ENCODE data around the gene SLC19A3. TPM values are rescaled to one million over a fixed set of nuclear protein-coding genes. Genes with fewer than 3 reads are reported as not detected.

Gene SLC19A3
- total RNA-seq, 1 donor from 2014 or later, result 4.5 TPM

DNA sequence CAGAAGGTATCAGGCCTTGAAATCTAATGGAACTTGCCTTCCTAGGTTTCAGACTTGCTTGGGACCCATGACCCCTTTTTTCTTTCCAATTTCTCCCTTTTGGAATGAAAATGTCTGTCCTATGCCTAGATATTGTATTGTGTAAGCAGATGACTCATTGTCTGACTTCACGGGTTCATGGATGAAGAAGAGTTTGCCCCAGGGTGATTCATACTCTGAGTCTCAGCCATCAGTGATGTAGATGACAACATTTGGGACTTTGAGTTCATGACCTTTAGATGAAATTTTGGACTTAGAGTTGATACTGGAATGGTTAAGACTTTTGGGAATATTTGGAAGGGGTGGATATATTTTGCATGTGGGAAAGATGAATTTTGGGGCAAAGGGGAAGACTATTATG lies 62.4 kb downstream of the SLC19A3 start:
- intact Hi-C loops (cut with DNase I), result loop anchor here (5.0 kb wide), 1 partner anchor 248 kb away; no protein-coding TSS in a partner anchor

GRCh38 chr2:227654426-227654825 lies 63.4 kb downstream of the SLC19A3 start:
- intact Hi-C loops (cut with DNase I), result no loop called here
- ATAC-seq, result no peak
- DNase-seq (ENCODE audit: missing footprints), result no peak

More for the DNA sequence above, 62.4 kb downstream of the SLC19A3 start:
- DNase-seq (ENCODE audit: missing footprints) (no peak), ATAC-seq (peak; percentile 88)

DNA sequence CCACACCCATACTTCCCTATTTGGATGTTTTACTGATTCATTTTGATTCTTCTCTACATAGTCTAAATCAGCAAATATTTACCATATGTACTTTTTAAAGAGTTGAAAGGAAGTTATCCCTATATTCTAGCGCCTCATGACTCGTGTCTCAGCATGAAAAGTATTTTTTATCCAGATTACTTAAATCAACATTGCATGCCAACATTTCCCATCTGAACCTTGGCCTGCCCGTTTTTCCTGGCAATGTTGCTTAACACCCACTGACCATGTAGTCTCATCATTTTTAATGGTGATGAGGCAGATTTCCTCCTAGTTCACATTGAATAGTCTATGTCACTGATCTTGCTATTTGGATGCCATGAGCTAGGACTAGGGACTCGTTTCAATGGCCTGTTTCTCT lies 64.4 kb downstream of the SLC19A3 start:
- intact Hi-C loops (cut with DNase I), result no loop called here
- no peak for DNase-seq (ENCODE audit: missing footprints)
- ATAC-seq, result no peak

- intact Hi-C loops (cut with DNase I), result no loop called here
- no peak for DNase-seq (ENCODE audit: missing footprints)
- ATAC-seq, result no peak
These were observed 73.8 kb downstream of the SLC19A3 start for GRCh38 chr2:227643990-227644551.

- intact Hi-C loops (cut with DNase I), result no loop called here
- no peak for ATAC-seq
- DNase-seq (ENCODE audit: missing footprints), result no peak
These were observed 75.2 kb downstream of the SLC19A3 start for GRCh38 chr2:227642656-227643055.

DNA sequence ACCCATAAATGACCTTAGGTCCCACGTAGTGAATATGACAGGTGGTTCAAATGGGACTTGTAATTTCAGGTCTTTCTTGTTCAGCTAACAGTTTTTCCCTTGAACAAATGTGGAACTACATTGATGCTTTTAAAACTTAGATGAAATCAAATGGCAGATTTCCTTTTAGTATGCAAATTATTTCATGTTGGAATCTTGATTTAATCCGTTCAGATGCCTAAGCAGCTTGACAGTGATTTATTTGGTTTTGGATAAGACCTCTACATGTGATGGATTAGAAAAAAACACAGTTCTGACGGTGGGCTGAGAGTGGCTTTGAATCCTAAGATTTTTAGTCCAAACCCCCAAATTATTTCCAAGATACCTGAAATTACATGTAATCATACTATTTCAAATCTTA lies 83.6 kb downstream of the SLC19A3 start:
- intact Hi-C loops (cut with DNase I), result no loop called here
- no peak for DNase-seq (ENCODE audit: missing footprints)
- ATAC-seq, result no peak

Other genes with a start within 250 kb of the SLC19A3 start
- gene AGFG1, start 245.9 kb downstream of the SLC19A3 start, total RNA-seq, result 57.8 TPM
- not detected for gene SCYGR2, start 119.1 kb downstream of the SLC19A3 start, total RNA-seq
- not detected for gene SCYGR3, start 103.2 kb downstream of the SLC19A3 start, total RNA-seq
- gene SCYGR4, start 100.5 kb downstream of the SLC19A3 start, total RNA-seq, result not detected
- gene SCYGR5, start 51.2 kb downstream of the SLC19A3 start, total RNA-seq, result not detected
- not detected for gene SCYGR6, start 6.7 kb upstream of the SLC19A3 start, total RNA-seq
- gene SCYGR7, start 10.3 kb upstream of the SLC19A3 start, total RNA-seq, result not detected
- not detected for gene SCYGR8, start 27.9 kb upstream of the SLC19A3 start, total RNA-seq
- not detected for gene CCL20, start 95.8 kb upstream of the SLC19A3 start, total RNA-seq
- not detected for gene DAW1, start 153.6 kb upstream of the SLC19A3 start, total RNA-seq